GM12875 (cell line): ENCODE results near the gene SP2.

Source experiments
- H3K4me3 ChIP-seq: one replicate; pipeline ENCODE4 v1.5.1; 2011; ENCODE audit warnings: low read depth, low read length, control low read depth
- TF ChIP-seq, protein P1 (sequence below): IDR thresholded peaks from 2 replicates; pipeline ENCODE4 v1.5.1; 2011; ENCODE audit warnings: low read depth, mild to moderate bottlenecking, control low read depth, inconsistent platforms, low read length, moderate library complexity, borderline replicate concordance; ENCODE audit not compliant: insufficient read depth

The SP2 gene

DNA sequence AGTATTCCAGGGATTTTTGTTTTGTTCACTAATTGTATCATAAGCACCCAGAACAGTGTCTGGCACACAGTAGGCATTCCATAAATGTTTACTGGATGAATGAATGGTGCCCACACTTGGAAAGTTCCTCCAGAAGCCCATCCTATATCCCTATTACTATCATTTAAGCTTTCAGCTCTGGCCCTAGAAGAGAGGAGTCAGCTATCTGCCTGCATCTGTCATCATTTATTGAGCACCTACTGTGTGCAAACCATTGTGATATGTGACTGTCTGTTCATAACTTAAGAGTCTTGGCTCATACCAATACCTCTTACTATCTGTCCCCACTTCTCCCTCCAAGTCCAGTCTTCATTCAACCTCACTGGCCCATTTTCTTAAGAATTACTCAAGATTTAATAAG lies 25.0 kb upstream of the SP2 start:
- TF ChIP-seq, protein P1, sequence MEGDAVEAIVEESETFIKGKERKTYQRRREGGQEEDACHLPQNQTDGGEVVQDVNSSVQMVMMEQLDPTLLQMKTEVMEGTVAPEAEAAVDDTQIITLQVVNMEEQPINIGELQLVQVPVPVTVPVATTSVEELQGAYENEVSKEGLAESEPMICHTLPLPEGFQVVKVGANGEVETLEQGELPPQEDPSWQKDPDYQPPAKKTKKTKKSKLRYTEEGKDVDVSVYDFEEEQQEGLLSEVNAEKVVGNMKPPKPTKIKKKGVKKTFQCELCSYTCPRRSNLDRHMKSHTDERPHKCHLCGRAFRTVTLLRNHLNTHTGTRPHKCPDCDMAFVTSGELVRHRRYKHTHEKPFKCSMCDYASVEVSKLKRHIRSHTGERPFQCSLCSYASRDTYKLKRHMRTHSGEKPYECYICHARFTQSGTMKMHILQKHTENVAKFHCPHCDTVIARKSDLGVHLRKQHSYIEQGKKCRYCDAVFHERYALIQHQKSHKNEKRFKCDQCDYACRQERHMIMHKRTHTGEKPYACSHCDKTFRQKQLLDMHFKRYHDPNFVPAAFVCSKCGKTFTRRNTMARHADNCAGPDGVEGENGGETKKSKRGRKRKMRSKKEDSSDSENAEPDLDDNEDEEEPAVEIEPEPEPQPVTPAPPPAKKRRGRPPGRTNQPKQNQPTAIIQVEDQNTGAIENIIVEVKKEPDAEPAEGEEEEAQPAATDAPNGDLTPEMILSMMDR, result no peak
- H3K4me3 ChIP-seq, result no peak overlapping the region

DNA sequence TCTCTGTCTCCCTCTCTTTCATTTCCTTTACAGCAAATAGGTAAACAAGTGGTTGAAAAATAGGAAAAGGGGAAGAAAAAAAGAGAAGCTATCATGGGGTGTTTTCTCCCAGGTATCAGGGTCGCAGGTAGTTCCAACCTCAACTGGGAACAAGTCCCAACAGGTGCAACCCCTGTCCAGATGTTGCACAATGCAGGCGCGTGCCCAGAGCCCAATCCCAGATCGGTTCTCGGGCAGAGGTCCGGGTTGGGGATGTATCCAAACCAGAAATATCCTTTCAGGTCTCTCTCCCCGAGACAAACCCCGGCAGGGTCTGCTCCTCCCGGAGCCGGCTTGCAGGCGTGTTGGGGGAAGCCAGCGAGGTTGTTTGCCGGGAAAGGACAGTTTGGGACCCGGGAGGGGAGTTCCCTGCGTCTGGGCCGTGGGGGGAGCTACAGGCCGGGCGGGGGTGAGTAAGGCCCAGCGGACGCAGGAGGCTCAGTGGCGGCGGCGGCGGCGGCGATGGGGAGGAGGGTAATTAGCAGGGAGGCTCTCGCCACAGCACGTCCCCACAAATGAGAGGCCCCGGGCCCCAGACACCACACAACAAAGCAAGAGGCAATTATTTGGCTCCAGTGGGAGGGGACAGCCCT lies 23.9 kb upstream of the SP2 start:
- TF ChIP-seq, protein P1, result no peak
- H3K4me3 ChIP-seq, result no peak overlapping the region

DNA sequence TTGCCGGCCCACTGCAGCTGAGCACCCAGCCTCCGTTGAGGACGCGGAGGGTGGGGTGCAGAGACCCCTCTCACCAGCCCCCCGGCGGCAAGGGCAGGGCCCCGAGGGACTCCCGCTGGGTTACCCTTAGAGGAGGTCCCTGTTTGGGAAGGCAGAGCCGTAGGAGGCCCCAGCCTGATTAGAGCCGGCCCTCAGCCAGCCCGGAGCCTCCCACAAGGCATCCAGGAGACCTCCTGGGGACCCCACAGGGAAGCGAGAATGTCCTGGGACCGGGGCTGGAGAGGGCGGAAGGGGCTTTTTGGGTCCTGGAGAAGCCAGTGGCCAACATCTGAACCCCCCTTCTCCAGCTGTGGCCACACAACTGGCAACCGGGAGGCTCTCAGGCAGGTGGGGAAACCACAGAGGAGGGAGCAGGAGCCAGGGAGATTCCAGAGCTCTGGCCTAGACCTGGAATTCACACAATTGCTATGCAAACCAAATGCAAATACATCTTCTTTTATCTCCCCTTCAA lies 23.3 kb upstream of the SP2 start:
- no peak overlapping the region for H3K4me3 ChIP-seq

DNA sequence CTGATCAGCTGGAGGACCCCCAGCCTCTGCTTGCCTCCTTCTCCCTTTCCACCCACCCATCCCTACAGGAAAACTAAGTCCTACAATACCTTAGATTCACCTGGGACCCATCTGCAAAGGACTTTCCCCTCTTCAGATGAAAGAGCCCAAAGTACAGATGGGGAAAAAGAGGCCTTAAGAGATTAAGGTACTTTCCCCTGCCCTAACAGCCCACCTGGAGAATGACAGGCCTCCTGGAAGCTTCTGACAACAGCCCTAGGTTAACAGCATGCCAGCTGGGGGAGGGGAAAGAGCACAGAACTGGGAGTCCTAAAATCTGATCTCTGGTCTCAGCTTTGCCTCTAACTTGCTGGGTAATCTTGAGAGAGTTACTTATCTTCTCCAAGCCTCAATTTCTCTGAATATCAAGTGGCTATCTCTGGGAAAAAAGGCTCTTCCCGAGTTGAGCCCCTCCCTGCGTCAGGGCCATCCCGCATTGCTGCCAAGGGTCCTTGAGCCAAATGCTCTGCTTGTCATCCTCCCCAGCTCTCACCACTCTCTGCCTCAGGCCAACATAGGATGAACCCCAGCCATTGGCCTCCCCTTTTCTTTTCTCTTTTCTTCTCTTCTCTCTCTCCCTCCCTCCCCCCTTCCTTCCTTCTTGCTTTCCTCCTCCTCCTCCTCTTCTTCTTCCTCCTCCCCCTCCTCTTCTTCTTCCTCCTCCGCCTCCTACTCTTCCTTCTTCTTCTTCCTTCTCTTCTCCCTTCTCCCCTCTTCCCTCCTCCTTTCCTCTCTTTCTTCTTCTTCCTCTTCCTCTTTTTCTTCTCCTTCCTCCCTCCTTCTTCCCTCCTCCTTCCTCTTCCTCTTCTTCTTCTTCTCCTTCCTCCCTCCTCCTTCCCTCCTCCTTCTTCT lies 22.6 kb upstream of the SP2 start:
- TF ChIP-seq, protein P1, result no peak
- no peak overlapping the region for H3K4me3 ChIP-seq

More for the DNA sequence above, 23.3 kb upstream of the SP2 start:
- TF ChIP-seq, protein P1, result no peak

DNA sequence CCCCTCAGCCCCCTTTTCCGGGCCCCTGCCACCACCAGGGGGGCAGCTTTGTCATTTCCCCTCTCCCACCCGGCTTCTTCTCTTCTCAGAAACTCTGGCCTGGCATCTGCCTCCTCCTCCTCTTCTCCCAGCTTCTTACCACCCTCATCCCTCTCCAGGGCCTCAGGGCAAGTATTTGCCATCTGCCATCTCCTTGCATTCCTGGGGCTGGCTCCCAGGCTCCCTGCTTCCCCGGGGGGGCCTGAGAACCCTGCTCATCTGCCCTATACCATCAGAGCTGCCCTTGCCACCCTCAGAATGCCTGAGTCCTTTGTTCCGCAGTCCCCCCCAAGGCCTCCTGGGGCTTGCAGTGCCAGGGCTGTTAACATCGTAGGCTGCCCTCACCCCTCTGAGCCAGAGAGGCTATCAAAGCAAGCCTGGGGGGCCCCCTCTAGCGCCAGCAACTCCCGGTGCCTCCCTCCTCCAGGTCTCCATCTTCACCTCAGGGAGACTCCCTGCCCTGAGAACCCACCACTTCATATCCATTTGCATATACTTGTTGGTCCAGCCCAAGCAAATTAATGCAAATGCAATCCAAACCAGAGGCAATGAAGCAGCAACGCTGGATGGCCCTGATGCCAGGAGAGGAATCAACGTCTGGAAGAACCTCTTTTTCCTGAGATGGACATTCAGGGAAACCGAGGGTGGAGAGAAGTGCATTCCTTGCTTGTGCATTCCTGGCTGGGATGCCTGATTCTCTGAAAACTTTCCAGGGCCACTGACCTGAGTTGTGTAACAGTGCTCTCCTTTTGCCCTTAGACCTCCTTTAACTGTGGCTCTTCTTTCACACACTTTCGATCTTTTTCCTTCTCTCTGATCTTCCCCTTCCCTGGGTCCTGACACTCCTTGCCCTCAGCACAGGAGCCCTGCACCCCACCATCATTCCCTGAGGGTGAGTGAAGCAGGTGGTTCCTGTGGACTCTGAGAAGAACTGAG lies 20.7 kb upstream of the SP2 start:
- H3K4me3 ChIP-seq, result no peak overlapping the region
- TF ChIP-seq, protein P1, result no peak

DNA sequence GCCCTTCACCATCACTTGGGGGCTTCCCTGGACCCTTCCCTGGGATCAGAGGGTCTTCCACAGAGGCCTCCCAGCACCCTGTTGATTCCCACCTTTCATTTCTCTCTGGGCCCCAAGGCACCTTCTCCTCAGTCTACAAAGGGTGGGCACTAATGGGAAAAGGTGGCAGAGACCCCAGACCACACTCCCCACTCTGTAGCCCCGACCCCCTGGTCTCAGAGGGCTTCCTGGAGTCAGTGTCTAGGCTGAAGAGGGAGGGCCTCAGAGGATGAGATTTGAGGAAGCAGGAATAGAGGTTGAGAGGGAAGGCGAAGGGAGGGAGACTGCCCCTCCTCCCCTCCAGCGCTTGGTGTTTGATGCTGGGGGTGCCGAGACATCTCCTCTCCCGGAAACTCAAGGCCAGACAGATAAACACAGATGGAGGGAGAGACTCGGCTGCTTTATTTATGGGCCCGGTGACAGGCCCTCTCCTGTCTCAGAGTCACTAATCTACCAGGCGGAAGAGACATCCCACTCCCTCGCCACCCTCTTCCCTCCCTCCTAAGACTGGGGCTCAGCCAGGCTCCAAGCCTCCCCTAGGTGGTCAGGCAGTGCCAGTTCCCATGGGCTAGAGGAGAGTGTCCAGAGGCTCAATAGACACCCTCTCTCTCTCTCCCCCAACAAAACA lies 18.5 kb upstream of the SP2 start:
- TF ChIP-seq, protein P1, result no peak
- H3K4me3 ChIP-seq, result no peak overlapping the region
